GM23338 (cell line): ENCODE results near the gene CEP57. TPM values are rescaled to one million over a fixed set of nuclear protein-coding genes. Genes with fewer than 3 reads are reported as not detected.

ENCODE experiments used
- ATAC-seq: fragments of 200-7000 bp; cut with Tn5 transposase; 3 replicates; pipeline ENCODE4 v1.9.1; 2020
- DNase-seq: peaks from one replicate; pipeline ENCODE4 v3.0.0-alpha.2; 2015; ENCODE audit warnings: low spot score
- H2AFZ ChIP-seq: fragments of 200-600 bp; sonication (generic); 2 replicates; pipeline ENCODE4 v1.8.0; 2016; ENCODE audit warnings: antibody characterized with exemption, mild to moderate bottlenecking, moderate library complexity
- H3F3A ChIP-seq: fragments of 200-600 bp; sonication (generic); replicated peaks from 2 replicates; pipeline ENCODE4 v1.8.0; 2017; ENCODE audit warnings: antibody characterized with exemption, mixed run types, low read depth
- H3K27ac ChIP-seq: fragments of 200-600 bp; sonication (generic); 2 replicates; pipeline ENCODE4 v1.6.1; 2016; ENCODE audit warnings: low read depth
- H3K27me3 ChIP-seq: fragments of 200-600 bp; sonication (generic); 2 replicates; pipeline ENCODE4 v1.8.0; 2016; ENCODE audit warnings: mild to moderate bottlenecking, mixed run types, moderate library complexity; ENCODE audit not compliant: insufficient read depth
- H3K36me3 ChIP-seq: fragments of 200-600 bp; sonication (generic); 2 replicates; pipeline ENCODE4 v1.8.0; 2016; ENCODE audit warnings: mild to moderate bottlenecking; ENCODE audit not compliant: insufficient read depth
- H3K4me1 ChIP-seq: fragments of 200-600 bp; sonication (generic); 2 replicates; pipeline ENCODE4 v1.8.0; 2016; ENCODE audit warnings: mild to moderate bottlenecking, moderate library complexity; ENCODE audit not compliant: insufficient read depth
- H3K4me2 ChIP-seq: fragments of 200-600 bp; sonication (generic); 2 replicates; pipeline ENCODE4 v1.7.1; 2017; ENCODE audit warnings: mixed run types
- H3K4me3 ChIP-seq: fragments of 200-600 bp; sonication (generic); 2 replicates; pipeline ENCODE4 v1.6.1; 2016; ENCODE audit warnings: mixed run types
- H3K79me2 ChIP-seq: fragments of 200-600 bp; sonication (generic); replicated peaks from 2 replicates; pipeline ENCODE4 v1.8.0; 2017; ENCODE audit warnings: mild to moderate bottlenecking; ENCODE audit not compliant: insufficient read depth
- H3K9me2 ChIP-seq: fragments of 200-600 bp; sonication (generic); 2 replicates; pipeline ENCODE4 v1.8.0; 2017; ENCODE audit not compliant: insufficient read depth
- H4K20me1 ChIP-seq: fragments of 200-600 bp; sonication (generic); replicated peaks from 2 replicates; pipeline ENCODE4 v1.8.0; 2017; ENCODE audit warnings: mild to moderate bottlenecking; ENCODE audit not compliant: insufficient read depth
- H3K27ac Mint-ChIP-seq: 2 replicates; pipeline ENCODE4 v1.8.0; 2020; ENCODE audit warnings: inconsistent platforms, mild to moderate bottlenecking, moderate library complexity, mixed read lengths
- H3K27me3 Mint-ChIP-seq: 3 replicates; pipeline ENCODE4 v1.8.0; 2022; ENCODE audit warnings: low read depth, mild to moderate bottlenecking, moderate library complexity, mixed read lengths, inconsistent platforms; ENCODE audit not compliant: insufficient read depth, poor library complexity
- H3K36me3 Mint-ChIP-seq: 3 replicates; pipeline ENCODE4 v1.8.0; 2021; ENCODE audit warnings: low read depth, mild to moderate bottlenecking, inconsistent platforms, moderate library complexity, mixed read lengths
- H3K4me1 Mint-ChIP-seq: 3 replicates; pipeline ENCODE4 v1.8.0; 2020; ENCODE audit warnings: mild to moderate bottlenecking, inconsistent platforms, mixed read lengths
- H3K4me3 Mint-ChIP-seq: 3 replicates; pipeline ENCODE4 v1.8.0; 2021; ENCODE audit warnings: moderate library complexity, mild to moderate bottlenecking, inconsistent platforms, mixed read lengths
- H3K9me3 Mint-ChIP-seq: 3 replicates; pipeline ENCODE4 v1.8.0; 2020; ENCODE audit warnings: moderate library complexity, mild to moderate bottlenecking, inconsistent platforms, mixed read lengths
- CREB1 ChIP-seq: fragments of 250-450 bp; sonication (Bioruptor Pico); IDR thresholded peaks from 2 replicates; pipeline ENCODE4 v1.5.0; 2020; ENCODE audit warnings: low read depth, mild to moderate bottlenecking, moderate library complexity
- CTCF ChIP-seq, 2 experiments: fragments of 200-600 bp in 1 of 2; sonication (generic) in 1 of 2; conservative IDR thresholded peaks; 2 replicates each; pipeline versions ENCODE4 v1.5.1 to v1.6.1; 2016 to 2017; ENCODE audit warnings: antibody characterized with exemption in 2 of 2, low read depth in 2 of 2, mild to moderate bottlenecking in 2 of 2, moderate library complexity in 1 of 2
- ETS1 ChIP-seq: IDR thresholded peaks from 2 replicates; pipeline ENCODE4 v1.6.1; 2016; ENCODE audit warnings: antibody characterized with exemption
- EZH2 ChIP-seq: fragments of 200-600 bp; sonication (generic); IDR thresholded peaks from one replicate; pipeline ENCODE4 v1.8.0; 2017; ENCODE audit warnings: antibody characterized with exemption, mild to moderate bottlenecking, low read depth; ENCODE audit not compliant: unreplicated experiment
- EZH2phosphoT487 ChIP-seq: fragments of 200-600 bp; sonication (generic); IDR thresholded peaks from one replicate; pipeline ENCODE4 v1.8.1; 2018; ENCODE audit warnings: antibody characterized with exemption; ENCODE audit not compliant: unreplicated experiment
- JUNB ChIP-seq: IDR thresholded peaks from one replicate; pipeline ENCODE4 v1.6.1; 2016; ENCODE audit warnings: antibody characterized with exemption; ENCODE audit not compliant: unreplicated experiment
- NANOG ChIP-seq: IDR thresholded peaks from 2 replicates; pipeline ENCODE4 v1.6.1; 2016; ENCODE audit warnings: antibody characterized with exemption, borderline replicate concordance
- POLR2AphosphoS5 ChIP-seq: IDR thresholded peaks from 2 replicates; pipeline ENCODE4 v1.6.1; 2016; ENCODE audit warnings: antibody characterized with exemption, low read depth
- STAT1 ChIP-seq: IDR thresholded peaks from one replicate; pipeline ENCODE4 v1.6.1; 2016; ENCODE audit warnings: antibody characterized with exemption; ENCODE audit not compliant: unreplicated experiment
- ZNF114 ChIP-seq: fragments of 250-450 bp; sonication (Bioruptor Pico); IDR thresholded peaks from 2 replicates; pipeline ENCODE4 v1.5.0; 2020; ENCODE audit warnings: mild to moderate bottlenecking, moderate library complexity
- ZNF331 ChIP-seq: fragments of 250-450 bp; sonication (Bioruptor Pico); IDR thresholded peaks from 2 replicates; pipeline ENCODE4 v1.5.0; 2020; ENCODE audit warnings: low read depth, mild to moderate bottlenecking, moderate library complexity
- ZNF462 ChIP-seq: fragments of 250-450 bp; sonication (Bioruptor Pico); IDR thresholded peaks from 2 replicates; pipeline ENCODE4 v1.5.0; 2020; ENCODE audit warnings: mild to moderate bottlenecking, moderate library complexity
- polyA plus RNA-seq: library from polyadenylated mRNA; unstranded; fragments of >200 nt; fragmentation: Nextera tagmentation; extraction: Ambion mirVana; gene quantifications from 2 replicates; pipeline ENCODE4 v1.2.1, GENCODE V29; 2016
- total RNA-seq: library from RNA; depleted of rRNA; stranded (reverse); fragments of >200 nt; shearing (Covaris generic); gene quantifications from 2 replicates; pipeline ENCODE4 v1.2.3, GENCODE V29; 2014
- TF ChIP-seq, protein P1 (sequence below): IDR thresholded peaks from one replicate; pipeline ENCODE4 v1.6.1; 2018; ENCODE audit warnings: antibody characterized with exemption; ENCODE audit not compliant: unreplicated experiment

The CEP57 gene
- total and polyA plus RNA-seq, 2 experiments from 2014 or later = 76.2 to 124 TPM

DNA sequence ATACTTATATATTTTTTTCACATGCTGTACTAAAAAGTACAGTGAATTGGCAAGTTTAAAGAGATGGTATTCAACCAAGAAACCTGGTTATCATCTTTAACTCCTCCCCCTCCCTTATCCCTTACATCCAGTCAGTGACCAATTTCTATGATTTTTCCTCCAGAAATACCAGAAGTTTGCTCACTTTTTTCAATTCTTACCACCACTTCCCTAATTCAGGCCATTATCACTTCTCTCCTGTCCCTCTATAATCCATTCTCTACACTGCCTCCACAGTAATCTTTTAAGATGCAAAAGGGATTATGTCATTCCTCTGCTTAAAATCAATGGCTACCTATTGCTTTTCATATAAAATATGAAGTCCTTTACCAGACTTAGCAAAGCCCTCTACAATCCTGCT is 62.8 kb downstream of the CEP57 start:
- H2AFZ ChIP-seq = no peak overlapping the region
- H3K36me3 ChIP-seq = peaks cover 7% of the 10 kb centered on the region; the same call in 1 of the 2 replicates
- no peaks in the 10 kb centered on the region for H3K27me3 ChIP-seq
- Mint-ChIP-seq H3K27ac (no peak overlapping the region), H3K4me1 (no peaks in the 10 kb centered on the region), H3K4me3 (no peak overlapping the region), H3K9me3 (no peaks in the 10 kb centered on the region), H3K27me3 (peaks cover 1% of the 10 kb centered on the region), H3K36me3 (peaks cover 3% of the 10 kb centered on the region; the same call in 2 of the 3 replicates)
- H3K79me2 ChIP-seq = no peaks in the 10 kb centered on the region
- no peaks in the 10 kb centered on the region for H3F3A ChIP-seq
- no peaks in the 10 kb centered on the region for H3K4me1 ChIP-seq
- H3K4me3 ChIP-seq = no peak overlapping the region
- H3K4me2 ChIP-seq = no peak overlapping the region
- ATAC-seq (no peak), DNase-seq (no peak)
- H3K9me2 ChIP-seq = no peaks in the 10 kb centered on the region
- peaks cover 4% of the 10 kb centered on the region; the same call in 1 of the 2 replicates for H4K20me1 ChIP-seq
- H3K27ac ChIP-seq = no peak overlapping the region
- TF ChIP-seq CTCF (conservative IDR thresholded peaks at IDR 0.05; ENCODE audit: low read depth in 2 of 2) (no peak), POLR2AphosphoS5 (no peak), EZH2 (no peak), CREB1 (no peak), NANOG (no peak), STAT1 (no peak), ZNF331 (CRISPR knock-in tag) (no peak), EZH2phosphoT487 (no peak), ZNF462 (no peak), ZNF114 (no peak), ETS1 (no peak), JUNB (no peak)
- TF ChIP-seq, protein P1, sequence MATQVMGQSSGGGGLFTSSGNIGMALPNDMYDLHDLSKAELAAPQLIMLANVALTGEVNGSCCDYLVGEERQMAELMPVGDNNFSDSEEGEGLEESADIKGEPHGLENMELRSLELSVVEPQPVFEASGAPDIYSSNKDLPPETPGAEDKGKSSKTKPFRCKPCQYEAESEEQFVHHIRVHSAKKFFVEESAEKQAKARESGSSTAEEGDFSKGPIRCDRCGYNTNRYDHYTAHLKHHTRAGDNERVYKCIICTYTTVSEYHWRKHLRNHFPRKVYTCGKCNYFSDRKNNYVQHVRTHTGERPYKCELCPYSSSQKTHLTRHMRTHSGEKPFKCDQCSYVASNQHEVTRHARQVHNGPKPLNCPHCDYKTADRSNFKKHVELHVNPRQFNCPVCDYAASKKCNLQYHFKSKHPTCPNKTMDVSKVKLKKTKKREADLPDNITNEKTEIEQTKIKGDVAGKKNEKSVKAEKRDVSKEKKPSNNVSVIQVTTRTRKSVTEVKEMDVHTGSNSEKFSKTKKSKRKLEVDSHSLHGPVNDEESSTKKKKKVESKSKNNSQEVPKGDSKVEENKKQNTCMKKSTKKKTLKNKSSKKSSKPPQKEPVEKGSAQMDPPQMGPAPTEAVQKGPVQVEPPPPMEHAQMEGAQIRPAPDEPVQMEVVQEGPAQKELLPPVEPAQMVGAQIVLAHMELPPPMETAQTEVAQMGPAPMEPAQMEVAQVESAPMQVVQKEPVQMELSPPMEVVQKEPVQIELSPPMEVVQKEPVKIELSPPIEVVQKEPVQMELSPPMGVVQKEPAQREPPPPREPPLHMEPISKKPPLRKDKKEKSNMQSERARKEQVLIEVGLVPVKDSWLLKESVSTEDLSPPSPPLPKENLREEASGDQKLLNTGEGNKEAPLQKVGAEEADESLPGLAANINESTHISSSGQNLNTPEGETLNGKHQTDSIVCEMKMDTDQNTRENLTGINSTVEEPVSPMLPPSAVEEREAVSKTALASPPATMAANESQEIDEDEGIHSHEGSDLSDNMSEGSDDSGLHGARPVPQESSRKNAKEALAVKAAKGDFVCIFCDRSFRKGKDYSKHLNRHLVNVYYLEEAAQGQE = no peak
